Left renal cortex interstitium (tissue), 4 donors: ENCODE measurements around the gene ERBB3. TPM values are rescaled to one million over a fixed set of nuclear protein-coding genes. Genes with fewer than 3 reads are reported as not detected.
"Not testable (repeated sequence)": the region's sequence is repeated elsewhere in the genome, so short reads cannot be mapped to it uniquely, and the experiment has no call there.

Experiments
- DNase-seq, 4 donors: peaks; one replicate each; pipeline ENCODE4 v3.0.0-alpha.2; 2013; ENCODE audit warnings: low read depth in 4 of 4, low spot score in 2 of 4, missing footprints in 1 of 4
- polyA plus RNA-seq, 4 donors: library from polyadenylated mRNA; unstranded; fragments of 120-200 nt; gene quantifications; one replicate each; pipeline ENCODE4 v1.2.1, GENCODE V29; 2013; ENCODE audit not compliant: insufficient read length in 4 of 4

ERBB3 gene
- polyA plus RNA-seq, 4 donors, result 57.6 to 108 (median 87.7) TPM

DNA sequence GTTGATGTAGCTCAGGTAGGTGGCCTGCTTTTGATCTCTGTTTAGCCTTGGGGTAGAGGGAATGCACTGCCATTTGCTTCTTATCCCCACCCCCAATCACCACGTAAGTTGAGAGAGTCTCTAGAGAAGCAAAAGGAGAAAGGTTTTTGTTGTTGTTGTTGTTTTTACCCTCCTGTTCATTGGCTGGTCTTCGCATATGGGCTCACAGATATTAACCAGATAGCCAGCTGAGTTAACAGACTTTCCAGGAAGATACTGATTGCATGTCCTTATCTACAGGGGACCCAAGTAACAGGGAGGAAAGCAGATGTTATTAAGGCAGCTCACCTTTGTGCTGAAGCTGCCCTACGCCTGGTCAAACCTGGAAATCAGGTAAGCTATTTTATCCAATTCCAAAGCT lies 27.3 kb downstream of the ERBB3 start:
- DNase-seq, result no peak

DNA sequence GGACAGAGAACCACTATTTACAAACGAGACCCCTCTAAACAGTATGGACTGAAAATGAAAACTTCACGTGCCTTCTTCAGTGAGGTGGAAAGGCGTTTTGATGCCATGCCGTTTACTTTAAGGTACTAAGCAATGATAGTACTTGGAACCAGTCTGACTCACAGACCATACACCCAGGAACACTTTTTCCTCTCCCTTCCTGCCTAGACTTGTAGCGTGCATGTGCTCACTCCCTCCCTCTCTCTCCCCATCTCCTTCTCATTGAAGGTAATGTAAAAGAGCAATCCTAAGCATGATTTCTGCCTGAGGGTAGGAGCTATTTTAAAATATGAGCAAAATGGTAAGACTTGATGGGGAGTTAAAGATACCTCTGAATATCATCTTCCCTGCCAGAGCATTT lies 30.6 kb downstream of the ERBB3 start:
- no peak for DNase-seq

DNA sequence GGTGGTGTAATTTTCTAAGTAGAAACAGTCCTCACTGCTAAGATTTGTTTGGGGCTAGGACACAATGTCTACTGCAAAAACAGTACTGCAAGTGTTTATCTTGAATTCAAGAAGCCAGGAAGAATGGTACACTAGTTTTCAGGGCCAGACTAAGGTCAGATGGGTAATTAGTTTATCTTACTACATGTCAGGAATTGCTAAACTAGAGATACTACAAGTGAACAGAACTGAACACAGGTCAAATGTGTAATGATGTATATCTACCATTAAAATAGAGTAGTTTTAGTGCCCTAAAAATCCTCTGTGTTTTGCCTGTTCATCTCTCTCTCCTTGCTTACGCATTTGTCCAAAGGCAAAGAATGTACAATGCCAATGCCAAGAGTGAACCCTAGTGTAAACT lies 34.1 kb downstream of the ERBB3 start:
- no peak for DNase-seq

DNA sequence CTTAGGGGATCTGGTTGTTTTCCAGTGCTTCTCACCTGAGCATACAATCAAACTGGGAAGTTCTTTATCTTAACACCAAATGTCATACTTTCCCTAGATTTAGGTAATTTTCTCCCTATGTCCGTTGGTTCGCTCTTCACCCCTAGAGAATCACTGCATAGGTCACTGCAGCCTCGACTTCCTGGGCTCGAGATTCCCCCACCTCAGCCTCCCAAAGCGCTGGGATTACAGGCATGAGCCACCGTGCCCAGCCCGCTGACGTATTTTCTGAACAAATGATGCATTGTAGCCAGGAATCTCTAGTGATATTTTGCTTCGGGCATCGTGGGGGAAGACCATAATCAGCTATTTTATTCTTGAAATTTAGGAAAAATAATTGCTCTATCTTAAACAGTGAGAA lies 35.4 kb downstream of the ERBB3 start:
- peak in 1 of 4 donors; percentile 6 for DNase-seq

DNA sequence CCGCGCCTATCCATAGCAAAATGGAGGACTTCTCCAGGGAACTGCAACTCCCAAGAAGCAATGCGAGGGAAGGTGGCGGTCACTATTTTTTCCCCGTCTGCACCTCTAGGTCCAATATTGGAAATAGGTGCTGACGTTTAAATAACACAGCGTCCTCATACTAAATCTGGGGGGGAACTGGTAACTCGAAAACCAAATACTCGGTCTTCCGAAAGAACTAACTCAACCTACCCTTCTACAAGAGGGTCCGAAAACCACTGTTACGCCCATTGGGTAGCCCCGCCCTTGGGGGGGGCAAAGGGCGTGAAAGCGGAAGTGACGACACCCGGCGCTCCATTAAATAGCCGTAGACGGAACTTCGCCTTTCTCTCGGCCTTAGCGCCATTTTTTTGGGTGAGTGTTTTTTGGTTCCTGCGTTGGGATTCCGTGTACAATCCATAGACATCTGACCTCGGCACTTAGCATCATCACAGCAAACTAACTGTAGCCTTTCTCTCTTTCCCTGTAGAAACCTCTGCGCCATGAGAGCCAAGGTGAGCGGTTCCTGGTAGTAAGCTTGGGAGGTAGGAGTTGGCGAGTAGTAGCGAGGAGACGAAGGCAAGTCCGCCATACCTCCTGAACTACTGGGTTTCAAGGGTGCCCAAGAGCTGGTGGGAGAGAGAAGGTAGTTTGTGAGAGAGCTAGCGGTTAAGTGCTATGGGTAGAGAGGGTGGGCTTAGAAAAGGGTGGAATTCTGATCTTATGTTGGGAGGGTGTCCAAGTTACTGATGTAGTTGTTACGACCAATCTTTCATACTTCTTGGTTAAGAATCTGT lies 36.5 kb downstream of the ERBB3 start, which contains the start of gene RPL41:
TSS of gene RPL41 (plus strand) at position 367 of the 815 bp plus-strand sequence.
- peak; percentile 97 to 100 (median 98) for DNase-seq

DNA sequence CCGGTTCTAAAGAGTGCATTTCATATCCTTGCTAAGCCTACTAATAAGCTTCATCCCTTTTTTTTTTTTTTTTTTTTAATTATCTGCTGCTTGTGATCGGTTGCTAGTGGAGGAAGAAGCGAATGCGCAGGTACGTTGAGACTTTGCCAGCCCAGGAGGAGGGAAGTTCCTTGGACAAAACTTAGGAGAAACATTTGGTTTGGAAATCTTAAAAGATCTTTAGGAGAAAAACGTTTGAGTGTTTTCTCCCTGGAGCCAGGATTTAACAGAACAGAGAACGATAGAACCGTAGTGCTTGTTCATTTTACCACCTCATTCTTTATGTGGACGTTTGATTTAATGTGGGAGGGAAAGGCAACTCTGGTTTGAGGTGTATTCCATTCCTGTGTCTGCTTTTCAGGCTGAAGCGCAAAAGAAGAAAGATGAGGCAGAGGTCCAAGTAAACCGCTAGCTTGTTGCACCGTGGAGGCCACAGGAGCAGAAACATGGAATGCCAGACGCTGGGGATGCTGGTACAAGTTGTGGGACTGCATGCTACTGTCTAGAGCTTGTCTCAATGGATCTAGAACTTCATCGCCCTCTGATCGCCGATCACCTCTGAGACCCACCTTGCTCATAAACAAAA lies 37.2 kb downstream of the ERBB3 start:
- DNase-seq, result not testable (repeated sequence)

DNA sequence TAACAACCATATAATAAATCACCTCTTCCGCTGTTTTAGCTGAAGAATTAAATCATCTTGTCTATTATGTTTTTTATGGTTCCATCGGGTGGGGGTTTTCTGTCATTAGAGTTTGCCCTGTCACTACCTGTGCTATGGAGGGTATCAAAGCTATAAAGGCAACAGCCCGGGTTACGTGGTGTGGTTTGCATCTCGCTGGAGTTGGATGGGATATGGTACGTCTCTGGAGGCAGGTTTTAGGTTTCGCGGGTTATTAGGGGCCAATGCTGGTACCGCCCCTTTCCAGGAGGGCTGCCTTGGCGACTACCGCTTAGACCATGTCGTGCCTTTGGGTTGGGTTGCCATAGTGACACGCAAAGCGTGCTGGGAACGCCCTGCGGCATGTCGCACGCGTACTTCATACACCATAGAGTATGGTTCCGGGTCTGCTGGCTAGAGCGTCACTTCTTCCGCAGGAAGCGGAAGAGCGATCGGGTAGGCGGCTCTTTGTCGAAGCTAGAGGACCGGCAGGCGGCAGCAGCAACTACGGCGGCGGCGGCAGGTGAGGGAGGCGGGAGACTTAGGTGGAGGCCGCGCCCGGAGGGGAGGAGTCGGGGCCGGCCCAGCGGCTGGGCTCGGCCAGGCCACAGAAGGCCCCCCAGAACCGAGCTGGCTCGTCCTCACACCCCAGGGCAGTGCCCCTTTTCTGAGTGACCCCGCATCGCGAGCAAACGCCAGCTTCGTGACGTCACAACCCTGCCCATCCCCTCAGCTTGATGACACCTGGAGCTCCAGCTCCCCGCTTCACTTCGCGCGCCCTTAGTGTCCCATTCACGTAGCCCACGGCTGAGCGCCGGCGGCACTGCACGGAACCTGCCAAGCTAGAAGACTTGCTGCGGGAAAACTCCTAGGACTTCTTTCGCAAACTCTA lies 38.1 kb downstream of the ERBB3 start, which contains the start of gene ZC3H10:
TSS of gene ZC3H10 (plus strand) at position 489 of the 910 bp plus-strand sequence. CDS start 2,297 bp downstream, outside the sequence.
- peak; percentile 91 to 98 (median 95) for DNase-seq

DNA sequence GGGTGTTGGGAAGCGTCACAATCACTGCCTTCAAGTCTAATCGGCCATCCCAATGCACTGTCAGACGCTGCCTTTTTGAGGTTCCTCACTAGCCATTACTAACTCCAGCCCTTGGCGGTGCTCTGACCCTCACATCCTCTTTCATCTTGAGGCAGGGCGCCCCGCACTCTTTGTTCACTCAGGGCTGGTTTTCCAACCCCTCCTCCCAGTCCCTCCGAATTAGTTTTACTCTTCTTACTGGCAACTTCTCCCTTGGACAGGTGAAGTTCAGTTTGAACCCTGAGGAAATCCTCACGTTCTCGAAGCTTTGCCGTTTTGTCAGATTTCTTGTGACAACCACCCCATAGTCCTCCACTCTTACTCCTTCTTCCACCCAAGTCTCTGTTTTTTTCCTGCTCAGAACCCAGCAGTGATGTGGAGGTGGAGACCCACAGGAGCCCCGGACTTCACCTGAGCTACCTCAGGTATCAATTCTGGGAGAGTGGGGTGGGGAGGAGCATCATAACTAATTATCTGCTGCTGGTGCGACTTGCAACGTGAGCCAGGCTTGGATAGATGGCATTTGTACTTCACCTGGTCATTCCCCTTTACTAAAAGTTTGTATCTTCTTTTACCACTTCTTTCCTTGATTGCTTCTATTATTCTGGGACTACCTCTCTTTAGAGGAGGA lies 38.9 kb downstream of the ERBB3 start:
- no peak for DNase-seq

DNA sequence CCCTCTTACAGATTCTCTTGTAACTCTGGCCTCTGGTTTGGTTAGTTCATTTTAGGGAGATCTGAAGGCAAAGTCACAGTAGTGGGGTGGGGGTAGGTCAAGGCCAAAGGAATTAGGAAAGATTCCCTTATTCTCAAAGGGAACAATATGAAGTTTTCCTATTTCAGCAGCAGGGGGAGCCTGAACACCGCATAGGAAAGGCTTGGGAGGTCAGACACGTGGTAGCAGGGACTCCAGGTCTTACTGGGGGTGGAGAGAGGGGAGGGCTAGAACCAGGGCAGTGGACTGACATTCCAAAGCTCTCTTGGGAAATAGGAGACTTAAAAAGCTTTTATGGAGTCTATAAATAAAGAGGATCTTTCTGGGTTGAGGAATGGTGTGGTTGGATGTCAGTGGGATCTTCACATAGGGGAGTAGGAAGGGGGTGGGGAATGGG lies 39.4 kb downstream of the ERBB3 start:
- peak in 3 of 4 donors; percentile 43 to 84 (median 67) for DNase-seq

DNA sequence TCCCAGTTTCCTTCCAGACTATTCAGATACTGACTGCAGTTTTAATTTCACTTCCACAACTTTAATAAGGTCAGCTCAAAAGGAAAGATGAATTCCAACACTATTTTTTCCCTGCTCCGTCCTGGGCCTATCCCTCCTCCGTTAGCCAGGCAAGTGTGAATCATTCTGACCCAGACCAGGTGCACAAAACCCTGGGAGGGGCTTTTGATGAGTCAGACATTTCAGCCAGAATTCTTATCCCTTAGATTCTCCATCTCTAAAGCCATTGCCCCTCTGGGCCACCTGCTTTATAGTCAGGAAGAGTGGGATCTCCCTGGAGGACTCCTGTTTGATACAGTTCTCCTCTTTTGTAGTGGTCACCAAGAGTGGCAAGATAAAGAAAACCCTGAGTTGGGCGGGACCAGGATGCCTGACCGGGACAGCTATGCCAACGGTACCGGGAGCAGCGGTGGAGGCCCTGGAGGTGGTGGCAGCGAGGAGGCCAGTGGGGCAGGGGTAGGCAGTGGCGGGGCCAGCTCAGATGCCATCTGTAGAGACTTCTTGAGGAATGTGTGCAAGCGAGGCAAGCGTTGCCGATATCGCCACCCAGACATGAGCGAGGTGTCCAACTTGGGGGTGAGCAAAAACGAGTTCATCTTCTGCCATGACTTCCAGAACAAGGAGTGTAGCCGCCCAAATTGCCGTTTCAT lies 40.3 kb downstream of the ERBB3 start:
- no peak for DNase-seq

DNA sequence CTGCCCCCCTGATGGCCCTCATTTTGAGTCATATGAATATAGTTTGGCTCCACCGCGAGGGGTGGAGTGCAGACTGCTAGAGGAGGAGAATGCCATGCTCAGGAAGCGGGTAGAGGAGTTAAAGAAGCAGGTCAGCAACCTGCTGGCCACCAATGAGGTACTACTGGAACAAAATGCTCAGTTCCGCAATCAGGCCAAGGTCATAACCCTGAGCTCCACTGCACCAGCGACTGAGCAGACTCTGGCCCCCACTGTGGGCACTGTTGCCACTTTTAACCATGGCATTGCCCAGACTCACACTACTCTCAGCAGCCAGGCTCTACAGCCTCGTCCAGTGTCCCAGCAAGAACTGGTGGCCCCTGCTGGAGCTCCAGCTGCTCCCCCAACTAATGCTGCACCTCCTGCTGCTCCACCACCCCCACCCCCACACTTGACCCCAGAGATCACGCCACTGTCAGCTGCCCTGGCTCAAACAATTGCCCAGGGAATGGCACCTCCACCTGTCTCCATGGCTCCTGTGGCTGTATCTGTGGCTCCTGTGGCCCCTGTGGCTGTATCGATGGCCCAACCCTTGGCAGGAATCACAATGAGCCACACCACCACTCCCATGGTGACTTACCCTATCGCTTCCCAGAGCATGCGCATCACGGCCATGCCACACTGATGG lies 41.4 kb downstream of the ERBB3 start:
- DNase-seq, result no peak

DNA sequence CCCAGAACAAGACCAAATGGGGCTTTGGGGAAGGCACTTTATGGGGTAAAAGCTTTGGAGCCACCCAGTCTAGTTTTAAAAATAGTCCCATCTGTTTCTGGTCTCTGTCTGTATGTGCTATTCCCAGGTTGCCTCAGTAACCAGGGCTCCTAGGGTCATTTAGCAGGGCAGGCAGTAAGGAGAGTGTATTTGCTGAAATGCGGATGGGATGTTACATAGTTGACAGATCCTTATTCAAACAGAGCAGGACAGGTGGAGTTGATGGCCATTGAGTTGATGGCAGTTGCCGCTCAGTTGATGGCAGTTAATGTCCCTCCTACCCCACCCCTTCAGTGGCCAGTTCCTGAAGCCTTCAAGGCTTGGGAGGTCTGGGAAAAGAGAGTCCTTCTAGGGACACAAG lies 42.7 kb downstream of the ERBB3 start:
- DNase-seq, result no peak

DNA sequence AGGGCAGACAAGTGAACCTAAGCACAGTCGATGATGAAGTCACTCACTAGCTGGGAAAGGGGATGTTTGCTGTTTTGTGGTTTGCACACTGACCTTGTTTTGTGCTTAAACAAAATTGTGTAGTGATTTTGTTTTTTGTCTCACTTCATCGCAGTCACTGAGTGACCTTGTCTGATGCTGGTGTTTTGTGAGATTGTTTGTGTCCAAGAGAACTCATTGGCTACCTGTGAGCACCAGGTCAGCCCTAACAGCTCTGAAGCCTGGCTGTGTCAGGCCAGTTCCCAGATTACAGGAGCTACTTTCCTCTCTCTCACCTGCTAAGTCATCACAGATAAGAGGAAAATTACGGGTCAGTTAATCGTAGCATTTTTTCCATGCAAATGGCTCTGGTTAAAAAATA lies 44.2 kb downstream of the ERBB3 start:
- no peak for DNase-seq

DNA sequence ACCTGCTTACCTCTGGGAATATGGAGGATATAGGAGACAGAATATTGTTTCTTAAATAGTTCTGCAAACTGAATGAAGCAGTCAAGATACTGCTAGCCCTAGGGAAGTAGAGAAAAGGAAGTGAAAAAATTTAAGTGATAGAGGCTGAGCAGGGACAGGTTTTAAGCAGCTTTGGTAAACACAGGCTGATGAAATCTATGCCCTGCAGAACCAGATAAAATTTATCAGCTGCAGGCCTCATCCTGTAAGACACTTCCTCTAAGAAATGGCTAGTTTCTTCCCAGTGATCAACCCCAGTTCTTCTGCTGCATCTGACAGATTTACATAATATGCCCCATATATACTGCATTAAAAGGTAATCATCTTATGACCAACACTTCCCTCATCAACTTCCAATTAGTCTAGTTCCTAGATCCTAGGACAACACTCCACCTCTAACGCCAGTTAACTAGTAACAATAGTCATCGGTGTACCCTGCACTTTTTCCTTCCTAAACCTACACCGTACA lies 46.8 kb downstream of the ERBB3 start:
- no peak for DNase-seq

DNA sequence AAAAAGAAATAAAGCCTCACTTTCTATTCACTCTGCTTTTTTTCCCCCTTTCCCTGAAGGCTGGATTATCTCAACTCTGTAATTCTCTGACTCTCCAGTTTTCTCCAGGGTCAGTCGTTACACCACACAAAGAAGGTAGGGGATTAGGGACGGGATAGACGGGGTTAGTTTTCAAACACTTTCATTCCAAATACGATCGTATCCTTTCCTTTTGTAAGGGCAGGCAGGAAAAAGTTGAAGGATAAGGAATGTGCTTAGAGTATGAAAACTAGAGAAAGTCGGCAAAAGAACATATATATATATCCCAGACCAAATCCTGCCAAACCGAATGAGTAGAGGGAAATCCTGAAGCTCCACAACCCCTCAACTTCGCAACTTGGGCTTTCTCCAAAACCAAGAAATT lies 47.5 kb downstream of the ERBB3 start:
- no peak for DNase-seq

DNA sequence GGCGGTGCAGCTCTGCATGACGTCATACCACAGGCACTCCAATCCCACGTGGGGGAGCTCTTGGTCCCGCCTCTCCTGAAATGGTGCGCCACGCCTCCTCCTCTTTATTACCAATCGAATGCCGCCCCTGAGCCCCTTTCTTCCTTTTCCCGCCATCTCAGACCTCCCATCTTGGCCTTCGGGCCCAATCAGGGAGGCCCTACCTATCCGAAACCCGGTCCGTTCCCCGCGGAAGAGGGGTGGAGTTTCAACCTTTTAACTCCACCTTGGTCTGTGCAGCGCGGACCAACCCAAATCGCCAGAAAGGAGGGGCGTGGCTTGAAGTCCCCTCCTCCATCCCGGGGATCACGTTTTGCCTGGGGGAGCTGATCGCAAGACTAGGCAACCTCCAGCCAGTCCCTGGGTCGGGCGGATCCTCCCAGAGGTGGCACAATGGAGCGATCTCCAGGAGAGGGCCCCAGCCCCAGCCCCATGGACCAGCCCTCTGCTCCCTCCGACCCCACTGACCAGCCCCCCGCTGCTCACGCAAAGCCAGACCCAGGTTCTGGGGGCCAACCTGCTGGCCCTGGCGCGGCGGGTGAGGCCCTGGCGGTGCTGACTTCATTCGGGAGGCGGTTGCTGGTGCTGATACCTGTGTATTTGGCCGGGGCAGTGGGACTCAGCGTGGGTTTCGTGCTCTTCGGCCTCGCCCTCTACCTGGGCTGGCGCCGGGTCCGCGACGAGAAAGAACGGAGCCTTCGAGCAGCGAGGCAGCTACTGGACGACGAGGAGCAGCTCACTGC lies 48.1 kb downstream of the ERBB3 start, which contains the start of gene ESYT1:
TSS of gene ESYT1 (plus strand) at position 380 of the 782 bp plus-strand sequence. CDS start at position 433, 53 bp downstream.
- peak; percentile 95 to 100 (median 98) for DNase-seq

DNA sequence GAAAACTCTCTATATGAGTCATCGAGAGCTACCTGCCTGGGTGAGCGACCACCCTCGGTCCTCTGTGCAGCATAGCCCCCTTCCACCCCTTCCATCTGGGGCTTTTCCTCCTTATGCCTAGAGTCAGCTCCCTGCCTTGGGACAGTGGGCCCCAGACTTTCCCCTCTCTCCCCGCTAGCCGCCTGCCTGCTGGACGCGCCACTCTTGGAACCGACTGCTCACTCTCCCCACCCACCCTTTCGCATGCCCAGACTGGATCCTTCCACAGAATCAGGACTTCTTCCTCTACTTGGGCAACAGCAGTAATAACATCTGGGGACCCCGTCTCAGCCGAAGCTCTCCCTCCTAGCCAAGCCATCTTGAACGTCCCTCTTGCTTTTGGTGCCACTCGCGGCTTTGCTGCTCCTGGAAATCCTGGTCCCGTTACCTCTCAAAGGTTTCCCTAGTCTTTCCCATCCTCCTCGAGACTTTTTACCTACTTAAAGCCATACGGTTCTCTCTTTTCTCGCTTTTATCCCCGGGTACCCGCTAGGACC lies 48.8 kb downstream of the ERBB3 start:
- DNase-seq, result peak in 1 of 4 donors; percentile 25
